Femur (tissue), 1 donor: ENCODE results near the gene AK4.
A peak's percentile ranks its signal among the peaks of the same experiment; 100 is the strongest.

Experiments used
- DNase-seq: peaks from one replicate; pipeline ENCODE4 v3.0.0-alpha.2; 2017

AK4 gene

DNA sequence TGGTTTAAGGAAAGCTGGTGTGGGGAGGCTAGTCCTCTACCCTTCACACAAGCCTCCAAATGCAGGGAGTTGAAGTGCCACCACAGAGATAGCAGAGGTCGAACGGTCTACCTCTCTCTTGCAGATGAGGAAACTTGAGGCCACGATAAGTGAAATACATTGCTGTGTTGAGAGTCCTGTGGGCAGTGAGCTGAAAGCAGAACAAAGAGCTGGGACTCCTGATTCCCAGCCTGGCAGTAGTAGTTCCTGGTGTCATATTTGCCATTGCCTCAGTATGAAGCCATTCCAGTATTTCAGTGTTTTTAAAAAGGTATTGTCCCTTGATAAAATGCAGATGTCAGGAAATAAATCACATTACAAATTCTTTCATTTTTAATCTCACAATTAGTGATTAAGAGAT, 28.6 kb downstream of the AK4 start:
- no peak for DNase-seq

DNA sequence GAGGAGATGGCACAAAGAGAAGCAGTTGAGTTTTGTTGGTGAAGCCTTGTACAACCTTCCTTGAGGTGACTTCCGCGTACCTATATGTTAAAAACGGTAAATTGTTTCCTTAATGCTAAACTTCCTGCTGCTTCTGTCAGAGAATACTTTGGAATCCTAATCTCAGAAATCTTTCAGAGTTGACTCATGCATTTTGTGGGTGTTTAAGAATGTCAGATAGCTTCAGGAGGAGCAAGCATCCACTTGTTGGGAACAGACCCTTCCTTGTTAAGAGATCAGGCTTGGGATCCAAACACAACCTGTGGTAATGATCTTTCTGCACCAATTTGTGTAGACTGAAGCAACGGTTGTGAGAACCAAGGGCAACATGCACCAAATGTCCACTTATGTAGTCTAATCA, 29.5 kb downstream of the AK4 start:
- DNase-seq: no peak

DNA sequence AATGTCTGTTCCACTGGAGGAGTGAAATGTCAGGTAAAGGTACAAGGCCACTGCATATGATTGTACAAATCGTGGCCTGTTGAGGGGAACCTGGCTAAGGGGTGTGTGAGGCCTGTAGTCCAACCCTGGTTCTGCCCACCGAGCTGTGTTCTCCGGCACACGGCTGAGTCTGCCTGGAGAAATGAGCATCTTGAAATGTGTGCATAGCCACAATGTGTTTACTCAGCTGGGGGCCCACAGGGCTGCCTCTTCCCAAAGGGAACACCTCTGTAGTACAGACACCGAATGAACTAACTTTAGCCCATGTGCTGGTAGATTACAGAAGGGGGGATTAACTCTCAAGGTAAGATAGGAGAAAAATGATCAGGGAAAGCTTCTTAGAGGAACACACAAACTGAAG, 30.2 kb downstream of the AK4 start:
- no peak for DNase-seq

DNA sequence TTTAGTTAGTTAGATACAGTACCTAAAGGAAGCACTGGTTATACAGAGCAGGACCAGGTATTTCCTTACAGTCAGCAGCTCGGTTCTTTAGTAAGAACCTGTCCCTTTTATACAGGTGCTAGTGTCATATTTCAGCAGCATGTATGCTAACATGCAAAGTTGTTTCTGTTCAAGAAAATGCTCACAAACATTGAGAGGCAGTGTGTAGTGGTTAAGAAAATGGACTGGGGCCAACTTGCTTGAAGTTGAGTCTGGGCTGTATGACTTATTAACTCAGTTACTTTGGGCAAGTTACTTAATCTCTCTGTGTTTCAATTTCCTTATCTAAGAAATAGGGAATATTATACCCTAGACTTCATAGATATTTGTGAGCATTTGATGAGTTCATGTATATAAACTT, 31.1 kb downstream of the AK4 start:
- DNase-seq: no peak

DNA sequence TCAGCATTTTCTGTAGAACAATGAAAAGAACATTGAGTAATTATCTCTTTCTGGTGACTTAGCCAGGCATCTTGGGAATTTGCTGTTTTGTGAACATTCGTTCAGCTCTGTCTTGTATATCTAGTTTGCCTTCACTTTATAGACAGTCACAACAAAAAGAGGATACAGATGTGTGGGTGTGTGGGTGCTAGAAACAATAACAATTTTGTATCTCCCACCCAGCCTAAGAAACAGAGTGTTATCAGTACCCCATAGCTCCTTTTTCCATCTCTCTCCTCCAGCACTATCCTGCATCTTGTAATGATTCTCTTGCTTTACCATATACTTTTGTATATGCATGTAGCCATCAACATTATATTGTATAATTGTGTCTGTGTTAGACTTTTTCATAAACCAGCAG, 33.0 kb downstream of the AK4 start:
- DNase-seq: no peak

DNA sequence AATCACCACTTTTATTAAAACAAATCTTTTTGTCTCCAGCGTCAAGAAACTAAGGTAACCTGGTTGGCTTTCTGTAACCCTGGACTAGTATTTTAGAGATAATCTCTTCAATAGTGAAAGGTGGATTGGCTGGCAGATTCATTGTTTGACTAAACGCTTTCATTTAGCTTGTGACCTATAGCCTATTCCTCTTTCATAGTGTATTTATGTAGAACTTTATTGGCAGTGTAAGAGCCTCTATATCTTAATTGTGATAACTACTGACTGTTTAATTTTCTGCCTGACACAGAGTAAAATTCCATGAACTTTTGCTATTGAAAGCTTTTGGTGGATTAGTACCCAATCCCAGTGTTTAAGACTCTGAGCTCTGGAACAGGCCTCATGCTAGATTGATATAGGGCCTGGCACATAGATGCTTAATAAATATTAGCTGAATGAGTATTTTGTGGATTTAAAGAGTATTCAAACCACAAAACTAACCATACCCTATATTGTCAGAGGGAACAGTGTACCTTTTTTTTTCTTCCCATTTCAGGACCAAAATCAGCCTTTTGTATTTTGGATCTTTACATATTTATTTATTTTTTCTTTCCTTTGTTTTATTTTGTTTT, 34.8 kb downstream of the AK4 start:
- DNase-seq: no peak

DNA sequence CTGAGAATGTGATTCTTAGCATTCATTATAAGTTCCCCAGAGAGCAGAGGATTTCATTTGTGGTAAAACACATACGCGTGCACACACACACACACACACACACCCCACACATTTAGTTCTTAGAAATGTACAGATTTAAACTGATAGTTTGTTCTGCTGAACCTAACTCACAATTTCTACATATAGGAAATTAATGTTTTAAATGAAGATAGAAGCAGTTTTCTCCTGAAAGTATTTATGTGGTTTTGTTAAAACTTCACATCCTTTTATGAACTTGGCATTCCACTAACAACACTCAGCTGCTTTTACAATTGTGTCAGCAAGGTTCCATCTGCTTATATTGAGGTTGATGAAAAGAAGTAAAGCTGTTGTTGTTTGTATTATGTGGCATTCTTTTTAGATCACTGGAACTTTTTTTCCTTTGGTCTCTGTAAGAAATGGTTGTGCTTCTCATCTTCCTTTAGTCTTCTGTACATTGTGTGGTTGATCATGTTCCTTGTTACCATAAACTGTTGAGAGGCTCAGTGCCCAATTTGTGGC, 41.6 kb downstream of the AK4 start:
- no peak for DNase-seq

DNA sequence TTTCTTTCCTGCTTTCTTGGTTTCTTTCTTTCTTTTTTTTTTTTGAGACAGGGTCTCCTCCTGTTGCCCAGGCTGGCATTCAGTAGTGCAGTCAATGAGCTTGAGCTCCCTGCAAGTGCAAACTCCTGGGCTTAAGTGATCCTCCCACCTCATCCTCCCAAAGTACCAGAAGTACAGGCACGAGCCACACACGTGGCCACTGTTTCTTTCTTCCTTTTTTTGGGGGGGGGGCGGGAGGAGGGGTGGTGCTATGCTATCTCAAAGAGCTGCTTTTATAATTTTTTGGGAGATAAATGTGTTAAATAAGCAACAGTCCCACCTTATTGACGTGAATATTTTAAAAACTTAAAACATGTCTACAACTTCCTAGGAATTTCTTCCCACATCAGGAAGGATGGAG, 42.2 kb downstream of the AK4 start:
- DNase-seq: no peak

DNA sequence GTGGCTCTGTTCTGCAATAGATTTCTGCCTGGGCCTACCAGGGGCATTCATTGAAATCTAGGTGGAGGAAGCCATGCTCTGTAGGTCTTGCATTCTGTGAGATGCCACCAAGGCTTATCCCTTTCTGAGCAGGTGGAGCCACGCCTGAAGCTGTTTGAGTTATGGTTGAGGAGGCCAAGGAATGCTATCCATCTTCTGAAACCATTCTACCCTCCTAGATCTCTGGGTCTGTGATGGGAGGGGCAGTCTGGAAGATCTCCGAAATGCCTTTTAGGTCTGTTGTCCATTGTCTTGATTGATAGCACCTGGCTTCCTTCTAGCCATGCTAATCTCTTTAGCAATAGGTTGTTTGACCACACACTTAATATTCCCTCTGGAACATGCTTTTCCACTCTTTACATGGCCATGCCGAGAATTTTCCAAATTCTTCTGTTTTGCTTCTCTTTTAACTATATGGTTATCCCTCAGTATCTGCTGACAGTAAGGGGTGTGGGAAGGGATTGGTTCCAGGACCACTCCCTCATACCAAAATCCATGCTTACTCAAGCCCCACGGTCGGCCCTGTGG, 45.2 kb downstream of the AK4 start:
- DNase-seq: no peak

DNA sequence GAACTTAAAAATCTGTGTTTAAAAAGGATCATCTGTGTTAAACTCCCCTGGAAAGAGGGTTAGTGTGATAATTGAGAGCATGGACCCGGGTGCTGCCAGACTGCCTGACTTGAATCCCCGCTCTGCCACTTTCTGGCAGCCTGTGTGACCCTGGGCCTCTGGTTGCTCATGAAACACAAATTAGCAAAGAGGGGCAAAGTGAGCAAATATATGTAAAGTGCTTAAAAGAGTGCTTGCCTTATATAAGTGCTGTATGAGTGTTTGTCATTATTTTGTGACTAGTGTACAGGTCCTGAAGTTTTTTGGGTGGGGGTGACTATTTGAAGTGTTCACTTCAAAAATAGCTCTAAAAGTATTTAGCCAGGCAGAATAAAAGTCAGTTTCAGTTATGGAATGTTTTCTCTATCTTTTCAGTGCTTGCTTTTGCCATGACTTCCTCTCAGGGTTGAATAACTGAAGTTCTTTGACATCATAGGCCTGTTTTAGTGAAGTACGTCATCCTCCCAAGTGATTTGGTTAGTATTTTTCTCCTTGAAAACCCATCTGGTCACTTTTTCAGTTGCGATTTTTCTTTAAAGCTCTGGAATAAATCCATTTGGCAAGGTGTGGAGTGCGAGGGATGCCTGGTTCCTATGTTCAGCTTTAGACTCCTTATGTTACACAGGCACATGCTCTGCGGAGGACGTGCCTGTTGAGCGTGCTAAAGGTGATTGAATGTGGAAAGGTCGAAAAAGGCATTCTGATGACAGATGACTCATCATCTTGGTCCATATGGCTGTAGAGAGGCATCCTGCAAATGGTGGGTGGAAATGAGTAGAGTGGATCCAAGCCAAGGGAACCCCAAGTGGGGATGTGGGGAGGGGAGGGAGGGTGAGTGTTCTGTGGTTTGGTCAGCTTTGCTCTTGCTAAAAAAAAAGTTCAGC, 47.8 kb downstream of the AK4 start:
- peak; percentile 45 for DNase-seq

DNA sequence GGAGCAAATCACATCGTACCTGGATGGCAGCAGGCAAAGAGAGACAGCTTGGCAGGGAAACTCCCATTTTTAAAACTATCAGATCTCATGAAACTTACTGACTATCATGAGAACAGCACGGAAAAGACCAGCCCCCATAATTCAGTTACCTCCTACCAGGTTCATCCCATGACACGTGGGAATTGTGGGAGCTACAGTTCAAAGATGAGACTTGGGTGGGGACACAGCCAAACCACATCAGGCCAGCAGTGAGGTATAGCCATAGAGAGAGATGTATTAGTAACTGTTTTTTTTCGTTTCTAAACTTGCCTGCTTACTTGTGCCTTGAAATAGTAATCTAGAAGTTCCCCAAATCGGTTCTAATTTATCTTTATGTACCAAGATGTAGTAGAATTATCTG, 48.9 kb downstream of the AK4 start:
- DNase-seq: no peak

DNA sequence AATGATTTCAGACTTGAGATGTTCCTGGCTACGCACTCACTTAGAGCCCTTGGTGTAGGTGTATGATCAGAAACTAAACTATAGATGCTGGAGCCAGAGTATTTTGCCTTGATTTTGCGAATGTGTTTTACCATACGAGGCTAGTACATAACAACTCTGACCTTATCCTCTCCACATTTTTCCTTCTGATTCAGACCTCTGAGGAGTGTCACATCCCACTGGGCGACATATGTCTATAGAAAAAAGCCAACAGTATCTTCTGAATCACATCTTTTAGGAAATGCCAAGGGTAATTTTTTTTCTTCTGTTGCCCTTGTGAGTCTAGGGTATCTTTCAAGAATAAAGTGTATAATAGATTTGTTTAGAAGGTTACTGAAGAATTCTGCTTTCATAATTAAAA, 49.6 kb downstream of the AK4 start:
- no peak for DNase-seq

DNA sequence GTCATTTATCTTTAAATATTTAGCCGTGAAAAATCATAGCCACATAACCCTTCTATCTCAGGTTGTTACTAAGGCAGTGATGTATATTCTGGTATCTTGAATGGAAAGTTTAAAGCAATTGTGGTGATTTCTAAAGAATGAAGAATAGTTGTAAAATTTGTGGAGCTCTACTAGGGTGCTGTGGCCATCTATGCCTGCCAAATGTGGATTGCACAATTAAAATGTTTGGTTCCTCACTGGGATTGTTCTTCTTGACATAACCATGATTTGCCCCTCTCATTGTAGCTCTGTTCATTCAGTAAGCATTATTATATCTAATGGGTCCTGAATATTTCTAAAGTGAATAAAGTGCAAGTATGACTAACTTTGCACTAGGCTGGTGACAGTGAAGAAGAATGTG, 50.1 kb downstream of the AK4 start:
- DNase-seq: no peak

DNA sequence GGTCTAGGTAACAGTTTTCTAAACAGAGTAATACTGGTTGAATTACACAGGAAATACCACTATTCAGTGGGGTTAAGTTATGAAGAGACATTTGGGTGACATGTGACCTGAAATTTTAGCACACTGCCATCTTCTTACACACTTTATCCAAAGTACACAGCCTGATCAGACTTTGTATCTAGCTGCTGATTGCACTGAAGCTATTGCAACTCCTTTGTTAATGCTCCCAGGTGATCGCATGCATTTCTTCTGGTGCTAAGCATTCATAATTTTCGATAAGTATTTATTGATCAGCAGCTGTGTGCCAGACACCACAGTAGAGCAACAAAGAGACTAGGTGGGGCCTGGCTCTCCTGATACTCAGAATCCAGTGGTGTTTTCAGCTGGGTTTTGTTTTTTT, 52.4 kb downstream of the AK4 start:
- DNase-seq: no peak

DNA sequence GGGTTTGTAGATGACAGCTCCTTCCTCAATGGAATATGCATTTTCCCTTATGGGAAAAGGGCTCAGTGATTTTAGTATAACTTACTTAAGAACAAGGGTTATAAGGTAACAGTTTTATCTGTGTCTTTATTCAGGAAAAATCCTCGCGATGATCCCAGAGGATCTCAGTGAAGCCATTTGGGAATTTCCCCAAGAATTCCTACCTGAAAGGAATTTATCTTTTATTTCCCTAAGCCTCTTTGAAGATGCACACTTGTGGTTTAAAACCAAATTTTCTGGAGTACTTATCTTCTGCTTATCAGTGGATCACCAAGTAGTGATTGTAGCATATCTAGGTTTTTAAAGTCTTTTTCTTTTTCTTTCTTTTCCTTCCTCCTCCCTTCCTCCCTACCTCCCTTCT, 58.8 kb downstream of the AK4 start:
- DNase-seq: no peak

DNA sequence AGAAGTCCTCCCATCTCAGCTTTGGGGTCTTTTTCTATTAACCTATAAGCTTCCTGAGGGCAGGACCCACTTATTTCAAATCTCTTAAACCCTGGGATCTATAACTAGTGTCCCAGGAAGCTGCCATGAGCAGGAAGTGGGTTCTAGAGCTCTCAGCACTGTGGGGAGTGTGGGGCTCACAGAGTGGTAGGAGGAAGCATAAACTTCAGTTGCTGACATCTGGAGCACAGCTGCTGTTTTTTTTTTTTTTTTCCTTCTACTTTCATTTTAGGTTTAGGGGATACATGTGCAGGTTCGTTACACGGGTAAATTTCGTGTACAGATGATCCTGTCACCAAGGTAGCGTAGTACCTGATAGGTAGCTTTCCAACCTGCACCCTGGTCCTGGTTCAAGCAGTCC, 59.3 kb downstream of the AK4 start:
- no peak for DNase-seq

DNA sequence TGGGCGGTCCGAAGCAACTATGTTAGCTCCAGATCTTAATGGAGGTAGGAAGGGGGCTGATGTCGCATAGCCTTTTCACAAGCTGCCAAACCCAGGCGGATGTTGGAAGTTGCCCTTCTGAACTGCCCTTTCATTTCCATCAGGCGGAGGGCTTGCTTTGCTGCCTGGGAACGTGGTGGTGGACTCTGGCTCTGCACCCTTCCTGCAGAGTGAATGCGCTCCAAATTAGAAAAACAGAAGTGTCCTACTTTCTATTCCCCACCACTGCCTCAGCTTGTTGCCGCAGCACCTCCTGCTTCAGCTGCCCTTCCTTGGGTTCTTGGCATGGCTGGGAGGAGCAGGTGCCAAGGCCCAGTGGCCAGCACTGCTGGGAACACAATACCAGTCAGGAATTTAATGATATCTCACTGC, 60.6 kb downstream of the AK4 start:
- peak; percentile 20 for DNase-seq

DNA sequence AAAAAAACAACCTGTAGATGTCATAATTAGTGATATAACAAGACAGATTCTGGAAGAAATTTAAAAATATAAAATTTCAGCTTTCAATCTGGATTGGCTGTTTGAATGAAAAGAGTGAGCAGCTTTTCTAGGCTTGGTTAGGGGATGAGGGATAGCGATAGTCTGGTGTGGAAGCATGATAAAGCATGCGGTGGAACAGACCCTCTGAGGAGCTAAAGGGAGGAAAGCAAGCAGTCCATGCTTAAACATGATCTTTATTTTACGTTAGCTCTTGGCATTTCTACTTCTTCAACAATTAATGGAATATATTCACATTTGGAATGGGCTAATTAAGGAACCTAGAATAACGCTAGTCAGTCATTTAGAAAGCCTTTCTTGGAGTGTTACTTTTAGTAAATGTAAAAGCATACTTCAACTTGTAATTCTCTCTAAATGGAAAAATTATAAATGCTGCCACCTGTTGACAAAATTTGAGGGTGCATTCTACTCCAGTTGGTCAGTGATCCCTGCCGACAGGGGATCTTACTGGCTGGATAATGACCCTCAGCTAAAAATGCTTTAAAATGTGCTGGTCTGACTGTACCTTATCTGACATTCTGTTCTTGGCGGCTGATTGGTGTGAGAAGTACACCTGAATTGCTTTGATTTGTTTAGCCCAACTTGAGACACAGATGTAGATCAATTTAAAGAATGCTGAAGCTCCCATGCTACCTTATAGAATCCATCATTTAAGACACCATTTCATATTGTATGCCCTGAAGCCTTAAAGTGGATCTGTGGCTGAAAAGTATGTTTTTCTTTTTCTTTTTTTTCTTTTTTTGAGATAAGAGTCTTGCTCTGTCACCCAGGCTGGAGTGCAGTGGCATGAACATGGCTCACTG, 61.2 kb downstream of the AK4 start:
- peak; percentile 43 for DNase-seq

DNA sequence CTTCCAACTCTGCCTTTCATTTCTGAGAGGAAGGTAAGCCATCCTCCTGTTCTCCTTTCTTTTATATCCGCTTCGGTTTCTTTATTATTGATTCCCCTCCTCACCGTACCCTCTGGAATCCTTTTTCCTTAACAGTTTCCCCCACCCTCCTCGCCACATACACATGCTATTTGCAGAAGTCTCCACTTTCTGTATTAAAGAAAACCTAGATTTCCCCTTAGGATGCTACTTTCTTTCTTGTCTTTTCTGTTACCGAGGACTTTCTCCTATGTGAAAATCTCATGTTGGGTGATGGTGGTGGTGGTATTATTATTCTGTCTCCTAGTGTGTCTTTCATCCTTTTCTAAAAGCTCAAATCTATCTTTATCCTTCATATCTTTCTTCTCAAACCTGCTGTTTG, 62.3 kb downstream of the AK4 start:
- no peak for DNase-seq

DNA sequence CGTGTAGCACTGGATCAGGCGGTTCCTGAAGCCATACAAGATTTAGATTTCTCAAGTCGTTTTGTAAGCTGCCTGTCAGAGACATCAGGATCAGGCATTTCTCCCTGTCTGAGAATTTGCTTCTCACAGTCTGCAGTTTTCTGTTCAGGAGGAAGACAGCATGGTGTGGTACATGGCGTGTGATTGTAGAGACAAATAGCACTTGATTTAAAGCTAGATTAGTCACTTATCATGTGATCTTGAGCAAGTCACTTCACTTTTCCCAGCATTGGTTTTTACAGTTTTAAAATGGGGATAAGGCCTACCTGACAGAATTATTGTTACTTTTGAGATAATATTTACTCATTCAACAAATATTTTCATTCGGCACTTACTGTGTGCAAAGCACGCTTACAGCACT, 63.3 kb downstream of the AK4 start:
- DNase-seq: no peak

DNA sequence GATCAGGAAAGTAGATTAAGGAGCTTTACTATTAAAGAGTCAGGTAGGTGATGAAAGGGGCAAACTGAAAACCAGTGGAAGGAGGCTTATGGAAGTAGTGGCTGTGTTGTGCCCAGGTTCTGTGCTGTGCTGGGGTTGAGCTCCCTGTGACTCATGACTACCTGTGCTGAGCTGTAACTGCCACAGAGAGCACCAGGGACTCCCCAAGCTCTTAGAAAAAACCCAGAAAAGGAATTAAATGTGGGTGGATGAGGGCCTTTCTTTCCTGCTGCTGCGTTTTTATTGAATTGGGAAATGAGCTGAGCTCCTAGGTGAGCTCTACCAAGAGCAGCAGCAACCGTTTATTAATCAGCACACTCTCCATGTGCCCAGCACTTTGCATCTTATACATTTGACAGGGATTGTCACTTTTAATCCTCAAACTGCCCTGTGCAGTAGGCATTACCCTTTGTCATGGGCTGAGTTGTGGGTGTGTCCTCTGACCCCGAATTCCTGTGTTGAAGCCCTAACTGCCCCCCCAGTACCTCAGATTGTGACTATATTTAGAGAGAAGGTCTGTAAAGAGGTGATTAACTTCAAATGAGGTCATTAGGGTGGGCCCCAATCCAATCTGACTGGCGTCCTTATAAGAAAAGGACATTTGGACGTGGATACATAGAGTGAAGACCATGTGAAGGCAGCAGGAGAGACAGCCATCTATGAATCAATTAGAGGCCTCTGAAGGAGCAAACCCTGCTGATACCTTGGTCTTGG, 65.4 kb downstream of the AK4 start:
- DNase-seq: no peak

DNA sequence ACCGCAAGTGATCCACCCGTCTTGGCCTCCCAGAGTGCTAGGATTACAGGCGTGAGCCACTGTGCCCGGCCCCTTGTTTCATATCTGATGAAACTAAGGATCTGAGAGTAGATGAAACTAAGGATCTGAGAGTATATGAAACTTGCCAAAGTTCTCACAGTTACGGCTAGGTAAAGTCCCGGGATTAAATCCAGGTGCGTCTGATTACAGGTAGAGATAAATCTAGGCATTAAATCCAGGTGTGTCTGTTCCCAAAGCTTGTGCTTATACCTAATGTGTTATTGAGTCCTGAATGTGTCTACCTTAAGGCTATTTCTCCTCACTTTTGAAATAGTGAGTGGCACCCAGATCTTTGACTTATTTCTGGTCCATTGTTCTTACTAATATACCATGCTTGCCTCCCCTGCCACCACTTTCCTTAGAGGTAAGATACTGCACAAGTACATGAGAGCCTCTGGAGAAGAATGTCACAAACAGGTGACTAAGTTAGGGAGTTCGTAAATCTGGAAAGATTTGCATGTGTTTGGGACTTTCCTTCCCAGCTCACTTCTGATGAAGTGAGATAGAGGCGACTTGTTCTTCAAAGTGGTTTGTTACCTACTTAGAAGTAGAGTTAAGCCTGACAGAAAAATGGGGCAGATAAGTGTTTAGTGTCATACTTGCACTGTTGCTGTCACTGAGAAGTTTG, 66.5 kb downstream of the AK4 start:
- DNase-seq: no peak
